HG02885 (cell line): ENCODE data around the gene MYOM3.

Source experiments
- ATAC-seq: cut with Tn5 transposase; IDR thresholded peaks from one replicate; pipeline ENCODE4 v1.9.1; 2021; ENCODE audit warnings: mild to moderate bottlenecking; ENCODE audit not compliant: unreplicated experiment, poor library complexity

Gene MYOM3

GRCh38 chr1:24098943-24099638 is 12.8 kb downstream of the MYOM3 start:
- ATAC-seq = no peak

DNA sequence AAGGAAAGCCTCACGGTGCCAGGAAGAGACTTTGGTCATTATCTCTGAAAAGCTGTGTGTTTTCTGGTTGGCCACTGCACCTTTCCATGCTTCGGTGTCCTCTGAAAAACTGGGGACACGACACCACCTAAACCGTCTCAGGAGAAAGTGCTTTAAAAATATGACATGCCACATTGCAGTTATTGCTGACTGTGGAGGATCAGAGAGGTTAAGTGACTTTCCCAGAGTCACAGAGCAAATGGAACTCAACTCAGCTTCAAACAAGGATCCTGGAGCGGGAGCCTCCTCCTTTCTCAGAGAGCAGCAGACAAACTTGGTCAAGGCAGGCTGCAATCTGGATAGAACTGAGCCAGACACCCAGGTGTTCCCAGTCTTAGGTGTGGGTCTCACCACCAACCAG is 13.8 kb downstream of the MYOM3 start:
- ATAC-seq = no peak

- ATAC-seq = no peak
These were observed 14.3 kb downstream of the MYOM3 start for GRCh38 chr1:24097663-24098062.

DNA sequence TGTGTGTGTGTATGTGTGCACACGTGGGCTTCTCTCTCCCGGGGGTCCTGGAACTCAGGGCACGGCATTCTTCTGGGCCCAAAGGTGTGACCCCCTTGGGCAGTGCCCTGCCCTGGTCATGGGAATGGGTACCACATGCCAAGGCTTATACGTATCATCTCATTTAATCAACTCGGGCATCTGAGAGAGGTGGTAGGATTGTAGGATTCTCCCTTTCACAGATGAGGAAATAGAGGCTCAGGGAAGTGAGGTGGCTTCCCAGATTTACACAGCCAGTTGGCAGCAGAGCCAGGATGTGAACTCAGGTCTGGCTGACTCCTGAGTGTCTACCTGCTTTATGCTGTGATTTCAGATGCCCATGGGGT is 15.2 kb downstream of the MYOM3 start:
- ATAC-seq = no peak

DNA sequence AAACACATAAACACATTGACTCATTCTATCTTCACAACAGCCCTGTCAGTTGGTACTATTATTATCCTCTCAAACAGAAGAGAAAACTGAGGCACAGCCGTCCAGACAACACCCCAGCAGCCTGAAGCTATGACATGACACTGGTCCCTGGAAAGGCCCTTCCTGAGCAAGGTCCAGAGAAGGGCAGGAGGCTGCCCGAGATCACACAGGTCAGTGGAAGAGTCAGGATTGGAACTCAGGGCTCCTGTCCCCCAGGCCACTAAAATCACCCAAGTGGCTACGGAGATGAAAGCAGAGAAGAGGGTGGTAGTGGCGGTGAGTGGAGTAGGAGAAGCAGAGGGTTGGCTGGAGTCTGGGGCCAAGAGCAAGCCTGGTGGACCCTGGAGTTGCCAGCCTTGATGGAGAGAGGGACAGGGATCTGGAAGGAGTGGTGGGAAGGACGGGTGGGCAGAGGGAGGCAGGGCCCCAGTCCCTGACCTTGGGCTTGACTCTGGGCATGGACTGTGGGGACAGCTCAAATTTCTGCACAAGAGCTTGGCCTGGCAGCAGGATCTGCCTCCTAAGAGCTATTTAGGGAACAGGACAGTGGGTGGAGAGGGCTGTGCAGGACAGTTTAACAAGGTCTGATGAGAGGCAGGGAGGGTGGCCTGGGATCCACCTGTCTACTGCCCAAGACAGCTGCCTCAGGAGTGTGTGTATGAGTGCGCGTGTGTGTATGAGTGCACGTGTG is 15.8 kb downstream of the MYOM3 start:
- no peak for ATAC-seq

DNA sequence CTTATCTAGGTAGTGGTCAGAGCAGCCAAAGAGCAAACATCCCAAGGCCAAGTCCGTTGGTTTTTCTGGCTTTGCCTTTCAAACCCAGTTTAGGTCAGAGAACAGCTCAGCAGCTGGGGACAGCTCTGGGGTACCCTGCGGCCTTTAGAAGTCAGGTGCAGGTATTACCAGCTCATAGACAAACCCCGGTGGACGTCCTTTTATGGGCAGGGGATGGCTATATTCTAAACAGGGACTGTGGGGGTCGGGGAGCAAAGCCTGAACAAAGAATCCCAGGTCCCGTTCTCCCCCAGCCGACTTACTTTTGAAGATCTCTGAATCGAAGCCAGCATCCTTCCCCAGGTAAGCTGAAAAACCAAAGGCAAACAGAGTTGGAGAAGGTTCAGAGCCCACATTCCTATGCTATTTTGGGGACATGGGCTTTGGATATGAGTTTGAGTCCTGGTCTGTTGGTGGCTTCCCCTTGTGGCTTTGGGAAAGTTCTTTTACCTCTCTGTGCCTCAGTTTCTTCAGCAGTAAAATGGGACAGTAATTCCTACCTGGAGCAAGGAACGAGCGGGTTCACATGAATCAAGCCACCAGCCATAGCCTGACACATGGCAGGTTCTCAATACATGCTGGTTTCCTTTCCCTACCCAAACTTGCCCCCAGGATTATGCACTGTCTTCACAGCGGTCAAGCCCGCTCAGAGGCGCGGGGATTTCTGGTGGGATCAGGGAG is 16.6 kb downstream of the MYOM3 start:
- no peak for ATAC-seq

DNA sequence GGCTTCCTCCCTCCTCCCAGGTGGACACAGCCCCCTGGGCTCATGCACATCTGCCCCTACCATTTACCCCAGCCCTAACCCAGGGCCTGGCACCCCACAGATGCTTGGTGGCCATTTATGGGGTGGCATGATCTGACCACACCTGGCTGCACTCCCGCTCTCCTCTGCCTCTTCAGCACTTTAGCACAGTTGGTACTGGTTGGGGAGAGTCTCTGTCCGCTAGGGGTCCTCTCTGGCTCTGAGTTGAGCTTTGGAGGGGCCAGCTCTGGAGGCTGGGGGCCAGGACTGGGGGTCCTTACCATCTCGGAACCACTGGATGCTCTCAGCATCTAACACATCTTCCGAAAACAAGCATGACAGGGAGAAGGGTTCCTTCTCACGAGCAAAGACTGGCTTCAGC is 17.4 kb downstream of the MYOM3 start:
- no peak for ATAC-seq

DNA sequence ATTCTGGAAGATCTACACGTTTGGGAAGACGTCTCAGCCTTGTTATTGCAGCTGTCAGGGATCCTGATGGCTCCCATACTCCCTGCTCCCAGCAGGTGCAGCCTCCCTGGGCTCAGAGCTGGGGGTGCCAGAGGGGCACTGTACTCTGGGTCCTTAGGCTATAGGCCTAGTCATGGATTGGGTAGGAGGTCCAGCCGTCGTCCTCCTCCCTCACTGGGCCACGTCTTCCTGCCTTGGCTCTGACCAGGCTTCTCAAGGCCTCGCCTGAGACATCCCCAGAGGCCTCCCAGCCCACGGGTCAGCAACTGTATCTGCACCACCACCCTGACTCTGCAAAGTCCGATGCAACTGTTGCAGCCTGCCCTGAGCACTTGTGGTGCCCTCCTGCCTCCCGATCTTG is 18.2 kb downstream of the MYOM3 start:
- no peak for ATAC-seq

GRCh38 chr1:24092979-24093378 is 19.0 kb downstream of the MYOM3 start:
- no peak for ATAC-seq

- no peak for ATAC-seq
These were observed 19.9 kb downstream of the MYOM3 start for GRCh38 chr1:24091971-24092482.

DNA sequence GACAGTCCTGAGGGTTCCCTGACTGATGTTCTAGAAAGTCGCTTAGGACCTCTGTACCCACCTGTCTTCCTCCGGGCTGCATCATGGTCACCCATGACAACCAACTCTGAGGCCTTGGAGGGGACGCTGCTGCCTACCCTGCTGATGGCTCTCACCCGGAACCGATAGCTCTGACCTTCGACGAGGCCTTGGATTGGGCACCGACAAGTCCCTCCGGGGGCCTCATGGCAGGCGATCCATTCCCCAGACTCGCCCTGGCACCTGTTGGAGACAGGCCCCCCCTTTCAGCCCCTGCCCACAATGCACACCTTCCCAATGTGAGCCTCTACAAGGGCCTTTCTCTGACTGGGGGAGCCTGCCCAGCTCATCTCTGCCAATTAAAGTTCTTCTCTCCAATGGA is 21.2 kb downstream of the MYOM3 start:
- ATAC-seq = no peak

DNA sequence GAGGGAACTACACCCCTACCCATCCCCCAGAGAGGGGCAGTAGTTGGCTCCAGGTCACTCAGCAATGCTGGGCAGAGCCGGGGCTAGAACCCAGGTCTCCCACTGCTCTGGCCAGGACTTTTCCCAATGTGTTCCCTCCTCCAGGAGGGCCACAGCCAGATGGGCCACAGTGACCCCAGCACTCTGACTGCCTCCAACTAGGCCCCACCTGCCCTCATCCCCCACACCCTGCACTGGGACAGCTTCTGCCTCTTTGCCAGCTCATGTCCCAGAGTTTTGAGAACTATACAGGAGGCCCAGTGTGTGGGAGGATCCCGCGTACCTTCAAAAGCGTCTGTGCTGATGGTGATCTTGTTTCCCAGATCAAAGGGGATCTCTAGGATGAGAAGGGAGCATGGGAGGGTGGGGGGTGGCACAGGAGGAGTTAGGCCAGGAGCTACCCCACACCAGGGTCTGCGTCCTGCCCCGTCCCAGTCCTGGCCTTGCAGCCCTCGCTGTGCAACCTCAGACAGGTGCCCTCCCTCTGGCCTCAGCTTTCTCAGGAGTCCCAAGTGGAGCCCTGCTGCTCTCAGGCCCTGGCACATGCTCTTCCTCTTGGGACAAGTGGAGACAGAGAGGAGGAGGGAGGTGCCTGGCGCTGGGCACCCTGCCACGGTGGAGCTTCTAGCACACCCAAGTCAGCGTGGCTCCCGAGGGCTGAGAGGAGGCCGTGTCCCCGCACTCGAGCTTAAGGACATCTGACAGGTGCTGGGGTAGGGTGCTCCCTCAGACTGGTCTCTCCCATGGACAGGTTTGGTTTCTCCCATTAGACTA is 22.0 kb downstream of the MYOM3 start:
- ATAC-seq = no peak

DNA sequence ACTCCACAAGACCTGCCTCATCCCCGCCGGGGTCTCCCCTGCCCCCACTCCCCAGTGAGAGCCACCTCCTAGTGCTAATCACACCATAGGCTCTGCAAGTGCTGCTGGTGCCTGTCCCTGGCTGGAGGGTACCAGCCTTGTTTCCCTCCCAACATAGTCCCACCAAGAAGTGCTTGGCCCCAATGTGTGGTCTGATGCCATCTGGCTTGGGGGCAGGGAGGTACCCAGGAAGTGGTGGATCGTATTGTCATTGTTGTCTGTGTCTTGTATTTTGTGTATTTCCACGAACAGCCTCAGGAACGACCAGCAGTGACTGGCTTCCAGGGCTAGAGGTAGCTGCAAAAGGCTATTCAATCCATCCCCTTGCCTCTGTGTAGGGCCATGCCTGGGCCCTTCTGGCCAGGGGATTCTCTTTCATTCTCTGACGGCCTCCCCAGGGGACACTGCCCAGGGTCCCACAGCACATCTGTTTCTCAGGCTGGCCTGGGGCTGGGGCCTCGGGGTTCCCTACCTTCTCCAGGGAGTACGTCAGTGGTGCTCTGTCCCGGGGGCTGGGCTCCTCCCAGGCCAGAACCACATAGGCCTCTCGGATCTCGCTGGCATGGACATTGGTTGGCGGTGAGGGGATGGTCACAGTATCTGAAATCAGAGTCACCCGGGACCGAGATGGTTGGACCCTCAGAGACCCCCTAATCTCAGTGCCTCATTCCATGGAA is 22.8 kb downstream of the MYOM3 start:
- ATAC-seq = no peak

DNA sequence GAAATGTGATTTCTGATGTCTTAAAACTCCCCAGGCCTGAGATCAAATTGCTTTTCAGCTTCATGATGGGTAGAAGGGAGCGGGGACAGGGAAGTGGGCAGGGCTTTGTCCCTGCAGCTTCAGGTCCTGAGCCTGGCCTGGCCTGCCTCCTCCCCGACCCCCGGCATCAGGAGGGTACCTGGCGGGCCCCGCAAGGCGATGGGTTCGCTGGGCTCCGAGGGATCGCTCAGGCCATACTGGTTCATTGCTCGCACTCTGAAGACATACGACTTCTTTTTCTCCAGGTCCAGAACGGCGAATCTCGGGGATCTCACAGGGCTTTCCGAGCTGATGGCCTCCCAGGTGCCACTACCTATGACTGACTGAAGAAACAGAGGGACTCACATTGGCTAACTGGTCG is 25.5 kb downstream of the MYOM3 start:
- ATAC-seq = no peak

- ATAC-seq = no peak
These were observed 26.4 kb downstream of the MYOM3 start for GRCh38 chr1:24085546-24085945.

DNA sequence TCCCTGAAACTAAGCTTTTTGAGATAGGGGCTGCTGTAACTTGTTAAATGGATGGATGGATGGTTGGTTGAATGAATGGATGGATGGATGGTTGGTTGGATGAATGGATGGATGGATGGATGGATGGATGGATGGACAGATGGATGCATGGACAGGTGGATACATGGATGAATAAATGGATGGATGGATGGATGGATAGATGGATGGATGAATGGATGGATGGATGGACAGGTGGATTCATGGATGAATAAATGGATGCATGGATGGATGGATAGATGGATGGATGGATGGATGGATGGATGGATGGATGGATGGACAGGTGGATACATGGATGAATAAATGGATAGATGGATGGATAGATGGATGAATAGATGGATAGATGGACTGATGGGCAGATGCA is 26.9 kb downstream of the MYOM3 start:
- ATAC-seq = no peak

GRCh38 chr1:24084050-24084449 is 27.9 kb downstream of the MYOM3 start:
- ATAC-seq = no peak

GRCh38 chr1:24082372-24082771 is 29.6 kb downstream of the MYOM3 start:
- no peak for ATAC-seq

DNA sequence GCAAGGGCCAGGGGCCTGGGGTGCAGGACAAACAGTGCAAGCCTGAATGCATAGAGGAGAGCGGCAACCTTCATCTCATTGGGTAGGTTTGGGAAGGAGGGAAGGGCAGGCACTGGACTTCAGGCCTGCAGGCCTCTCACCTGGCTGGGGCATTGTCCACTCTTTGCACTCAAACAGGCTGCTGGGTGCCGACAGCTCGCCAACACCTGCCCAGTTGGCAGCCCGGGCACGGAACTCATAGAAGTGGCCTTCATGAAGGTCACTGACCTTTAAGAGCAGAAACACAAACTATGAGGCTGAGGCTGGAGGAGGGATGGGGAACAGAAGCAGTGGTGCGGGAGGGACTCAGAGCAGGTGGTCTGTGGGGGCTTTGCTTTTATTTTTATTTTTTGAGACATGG is 30.7 kb downstream of the MYOM3 start:
- ATAC-seq = no peak

DNA sequence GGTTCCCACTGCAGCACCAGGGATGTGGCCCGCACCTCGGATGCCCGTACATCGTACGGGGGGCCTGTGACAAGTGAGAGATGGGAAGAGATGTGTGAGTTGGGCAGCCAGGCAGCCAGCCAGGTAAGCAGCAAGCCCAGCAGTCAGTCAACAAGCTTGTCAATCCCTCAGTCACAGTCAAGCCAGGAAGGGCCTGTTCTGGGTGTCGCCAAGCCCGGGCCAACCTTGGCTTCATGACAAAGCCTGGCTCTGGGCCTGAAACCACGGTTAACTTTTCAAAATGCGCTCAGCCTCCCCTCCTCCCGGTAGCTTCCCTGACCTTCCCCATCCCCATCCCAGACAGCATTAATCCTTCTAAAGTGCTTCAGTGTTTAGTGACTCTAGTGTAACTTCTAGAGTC is 31.8 kb downstream of the MYOM3 start:
- ATAC-seq = no peak
